Measurements from ENCODE around the gene GAREM1.

The GAREM1 gene

DNA sequence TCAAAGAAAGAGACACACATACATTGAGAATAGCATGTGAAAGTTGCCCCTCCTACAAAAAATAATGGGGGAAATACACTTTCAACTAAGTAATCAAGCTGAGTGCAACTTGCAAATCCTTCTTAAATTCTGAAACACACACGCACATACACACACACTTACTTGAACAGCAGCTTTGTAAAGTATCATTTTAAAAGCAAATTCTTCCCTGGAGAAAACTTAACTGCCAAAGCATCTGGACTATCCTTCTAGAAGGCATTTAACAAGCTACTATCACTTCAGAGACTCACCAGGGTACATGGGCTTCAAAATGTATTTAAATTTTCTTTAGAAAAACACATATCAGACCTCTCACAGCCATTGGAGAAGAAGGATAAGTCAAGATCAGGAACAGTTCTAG lies 15.3 kb downstream of the GAREM1 start:
- no peak for DNase-seq

- DNase-seq = no peak
Observed at GRCh38 chr18:32454593-32454992, 16.1 kb downstream of the GAREM1 start.

DNA sequence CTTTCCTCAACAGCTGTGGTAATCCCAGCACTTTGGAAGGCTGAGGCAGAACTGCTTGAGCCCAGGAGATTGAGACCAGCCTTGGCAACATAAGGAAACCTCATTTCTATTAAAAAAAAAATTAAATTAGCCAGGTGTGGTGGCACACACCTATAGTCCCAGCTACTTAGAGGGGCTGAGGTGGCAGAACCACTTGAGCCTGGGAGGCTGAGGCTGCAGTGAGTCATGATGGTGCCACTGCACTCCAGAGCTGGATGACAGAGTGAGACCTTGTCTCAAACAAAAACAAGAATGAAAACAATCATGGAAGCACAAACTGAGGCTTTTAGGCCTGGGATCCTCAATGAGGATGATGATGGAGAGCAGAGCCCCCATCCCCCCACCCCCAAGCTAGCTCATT lies 19.8 kb downstream of the GAREM1 start:
- DNase-seq = no peak

GRCh38 chr18:32450026-32450691 lies 20.5 kb downstream of the GAREM1 start:
- DNase-seq = no peak

DNA sequence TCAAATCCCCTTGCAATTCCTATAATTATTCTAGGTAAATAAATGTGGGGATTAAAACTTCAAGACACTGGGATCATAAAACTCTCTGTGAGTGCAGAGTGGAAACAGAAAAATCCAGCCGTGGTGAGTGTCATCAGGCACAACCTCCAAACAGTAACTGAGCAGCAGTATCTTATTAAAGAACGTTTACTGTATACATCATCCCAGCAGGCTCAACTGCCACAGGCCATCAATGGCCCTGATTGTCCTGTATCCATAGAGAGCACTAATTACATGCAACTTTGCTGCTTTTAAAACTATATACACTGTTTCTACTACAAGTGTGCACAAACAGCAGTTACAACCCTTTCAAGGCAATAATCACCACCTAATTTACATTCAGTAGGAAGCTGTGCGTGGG lies 23.9 kb downstream of the GAREM1 start:
- DNase-seq = no peak

DNA sequence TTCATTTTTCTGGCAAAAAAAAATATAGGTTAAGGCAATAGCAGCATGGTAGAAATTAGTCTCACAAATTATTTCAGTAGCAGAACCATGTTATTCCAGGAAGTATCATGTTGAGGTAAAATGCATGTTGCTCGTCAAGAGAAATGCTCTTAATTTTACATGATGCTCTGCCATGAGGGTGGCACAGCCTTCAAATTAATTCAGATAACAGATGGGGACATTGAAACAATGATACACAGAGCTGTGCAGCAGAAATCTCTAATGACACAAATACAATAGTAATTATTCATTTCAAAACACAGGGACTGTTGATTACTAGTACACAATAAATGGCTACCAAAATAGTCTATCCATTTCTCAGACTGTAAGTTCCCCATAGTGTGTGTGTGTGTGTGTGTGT lies 24.8 kb downstream of the GAREM1 start:
- DNase-seq = no peak

DNA sequence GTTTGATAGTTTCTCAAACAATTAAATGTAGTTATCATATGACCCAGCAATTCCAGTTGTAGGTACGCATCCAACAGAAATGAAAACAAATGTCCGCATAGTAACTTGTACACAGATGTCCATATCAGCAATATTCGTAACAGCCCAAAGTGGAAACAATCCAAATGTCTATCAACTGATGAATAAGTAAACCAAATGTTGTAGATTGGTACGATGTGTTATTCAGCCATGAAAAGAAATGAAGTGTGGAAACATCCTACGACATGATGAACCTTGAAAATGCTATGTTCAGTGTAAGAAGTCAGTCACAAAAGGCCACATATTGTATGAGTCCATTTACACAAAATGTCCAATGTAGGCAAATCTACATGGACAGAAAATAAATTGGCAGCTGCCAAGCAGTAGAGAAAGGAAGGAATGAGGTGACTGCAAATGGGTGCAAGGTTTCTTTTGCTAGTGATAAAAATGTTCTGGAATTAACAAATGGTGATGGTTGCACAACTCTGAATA lies 26.9 kb downstream of the GAREM1 start:
- no peak for DNase-seq

DNA sequence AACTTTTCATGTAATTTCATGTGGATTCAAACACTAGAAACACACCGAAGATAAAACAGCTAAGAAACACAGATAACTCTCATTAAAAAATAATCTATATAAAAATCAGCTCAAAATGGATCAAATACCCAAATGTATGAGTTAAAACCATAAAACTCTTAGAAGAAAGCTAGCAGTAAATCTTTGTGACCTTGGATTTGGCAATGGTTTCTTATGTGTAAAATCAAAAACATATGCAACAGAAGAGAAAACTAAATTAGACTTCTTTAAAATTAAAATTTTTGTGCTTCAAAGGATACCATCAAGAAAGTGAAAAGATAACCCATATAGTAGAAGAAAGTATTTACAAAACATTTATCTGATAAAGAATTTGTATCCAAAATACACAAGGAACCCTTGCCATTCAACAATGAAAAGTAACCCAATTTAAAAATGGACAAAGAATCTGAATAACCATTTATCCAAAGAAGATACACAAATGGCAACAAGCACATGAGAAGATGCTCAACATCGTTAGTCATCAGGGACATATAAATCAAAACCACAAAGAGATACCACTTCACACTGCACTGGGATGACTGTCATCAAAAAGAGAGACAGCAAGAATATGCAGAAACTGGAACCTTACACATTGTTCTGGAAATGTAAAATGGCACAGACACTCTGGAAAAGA lies 27.5 kb downstream of the GAREM1 start:
- no peak for DNase-seq

GRCh38 chr18:32442575-32442974 lies 28.1 kb downstream of the GAREM1 start:
- no peak for DNase-seq

- no peak for DNase-seq
Observed at GRCh38 chr18:32441533-32441932, 29.1 kb downstream of the GAREM1 start.

- DNase-seq = no peak
Observed at GRCh38 chr18:32440518-32440917, 30.2 kb downstream of the GAREM1 start.

- DNase-seq = no peak
Observed at GRCh38 chr18:32439802-32440201, 30.9 kb downstream of the GAREM1 start.

GRCh38 chr18:32439241-32439640 lies 31.4 kb downstream of the GAREM1 start:
- no peak for DNase-seq

DNA sequence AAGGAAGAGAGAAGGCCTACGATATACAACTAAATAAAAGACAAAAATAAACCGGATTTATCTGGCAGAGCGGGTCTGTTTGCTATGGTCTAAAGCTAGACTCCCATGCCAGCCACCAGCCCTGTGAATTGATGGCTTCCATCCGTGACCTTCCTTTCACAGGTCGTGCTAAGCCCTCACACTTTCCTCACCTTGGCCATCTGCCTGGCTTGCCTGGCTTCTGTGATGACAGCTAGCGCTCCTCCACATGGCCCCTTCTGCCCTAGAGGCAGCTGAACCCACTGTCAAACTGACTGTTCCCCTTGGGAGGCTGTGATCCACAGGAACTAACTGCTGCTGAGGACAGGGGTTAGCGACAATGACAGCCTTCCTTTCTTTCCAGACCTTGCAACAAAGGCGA lies 32.5 kb downstream of the GAREM1 start:
- no peak for DNase-seq

DNA sequence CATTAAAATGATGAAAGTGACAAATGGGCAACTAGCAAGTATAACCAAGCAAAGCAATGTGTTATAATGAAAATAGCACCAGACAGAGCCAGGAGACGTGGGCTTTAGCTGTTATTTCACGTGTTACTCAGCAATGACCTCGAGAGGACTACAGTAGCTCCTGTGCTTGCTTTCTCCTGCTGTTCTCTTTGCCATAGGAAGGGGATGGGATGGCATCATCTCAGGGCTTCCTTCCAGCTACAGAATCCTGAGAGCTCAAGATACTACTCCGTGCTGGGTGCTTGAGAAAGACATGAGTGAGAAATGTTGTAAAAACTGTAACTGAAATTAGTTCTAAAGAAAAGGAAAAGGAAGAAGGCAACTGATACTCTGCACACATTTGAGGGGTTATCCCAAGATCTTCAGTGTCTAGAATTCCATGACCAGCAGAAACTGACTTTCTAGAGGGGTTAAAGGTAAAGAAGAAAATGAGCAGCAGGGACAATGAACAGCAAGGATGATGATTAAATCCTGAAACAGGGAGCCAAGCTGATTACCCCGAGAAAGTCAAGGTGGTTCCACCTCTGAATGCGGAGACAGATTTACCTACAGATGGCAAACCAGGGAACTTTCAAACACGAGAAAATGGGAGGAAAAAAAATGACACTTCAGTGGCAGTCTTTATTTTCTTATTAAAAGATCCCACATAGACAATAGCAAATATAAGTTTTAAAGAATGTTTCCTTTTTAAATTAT lies 33.4 kb downstream of the GAREM1 start:
- DNase-seq = no peak

DNA sequence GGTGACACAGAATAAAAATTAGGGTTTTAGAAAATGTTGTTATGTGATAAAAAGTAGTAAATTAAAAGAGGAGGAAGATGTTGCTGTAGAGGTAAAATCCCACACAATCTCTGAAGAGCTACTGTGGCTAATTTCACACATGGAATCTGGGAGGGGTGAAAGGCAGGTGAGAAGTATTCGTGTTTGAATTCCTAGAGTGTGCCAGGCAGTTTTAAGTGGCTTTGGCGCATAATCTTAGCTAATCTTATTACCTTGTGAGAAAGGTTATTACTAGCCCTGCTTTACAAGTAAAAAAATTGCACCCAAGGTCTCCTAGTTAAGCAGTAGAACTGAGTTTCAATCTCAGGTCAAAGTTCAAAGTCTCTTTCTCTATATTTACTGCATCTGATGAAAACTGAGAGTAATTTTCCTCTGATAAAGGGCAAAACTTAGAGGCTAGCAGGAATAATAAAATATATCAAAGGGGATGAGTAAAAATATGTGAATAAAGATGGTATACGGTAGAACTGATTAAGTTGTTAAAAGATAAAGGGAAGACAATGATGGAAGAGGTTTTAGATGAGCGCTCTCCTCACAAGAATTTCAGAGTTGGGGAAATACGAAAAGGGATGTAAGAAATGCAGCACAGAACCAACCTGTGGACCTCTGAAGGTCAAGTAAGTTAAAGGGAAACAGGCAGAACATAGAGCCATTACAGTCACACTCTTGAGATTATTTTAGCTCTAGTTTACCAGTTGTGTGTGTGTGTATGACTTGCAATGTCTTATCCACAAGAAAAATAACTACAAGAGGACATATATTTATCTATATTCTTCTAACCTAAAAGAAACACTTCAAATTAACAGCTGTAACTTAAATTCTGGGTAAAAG lies 34.8 kb downstream of the GAREM1 start:
- DNase-seq = no peak

GRCh38 chr18:32431753-32432152 lies 38.9 kb downstream of the GAREM1 start:
- no peak for DNase-seq

DNA sequence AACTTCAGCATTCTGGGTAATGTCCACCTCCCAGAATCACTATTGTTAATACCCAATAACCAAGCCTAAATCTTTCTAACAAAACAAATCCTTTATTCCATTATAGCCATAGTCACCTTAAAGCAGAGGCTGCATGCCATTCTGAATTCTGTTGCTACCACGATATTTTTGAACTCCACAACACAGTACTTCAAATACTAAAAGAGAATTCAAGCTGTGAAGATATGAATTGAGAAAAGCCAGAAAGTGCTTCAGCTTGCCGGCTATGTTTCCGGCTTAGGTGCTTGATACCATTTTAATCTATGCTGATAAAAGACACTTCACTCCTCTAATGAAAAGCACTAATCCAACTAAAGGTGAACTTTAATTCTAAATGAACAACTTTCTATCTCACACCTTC lies 41.3 kb downstream of the GAREM1 start:
- DNase-seq = no peak

DNA sequence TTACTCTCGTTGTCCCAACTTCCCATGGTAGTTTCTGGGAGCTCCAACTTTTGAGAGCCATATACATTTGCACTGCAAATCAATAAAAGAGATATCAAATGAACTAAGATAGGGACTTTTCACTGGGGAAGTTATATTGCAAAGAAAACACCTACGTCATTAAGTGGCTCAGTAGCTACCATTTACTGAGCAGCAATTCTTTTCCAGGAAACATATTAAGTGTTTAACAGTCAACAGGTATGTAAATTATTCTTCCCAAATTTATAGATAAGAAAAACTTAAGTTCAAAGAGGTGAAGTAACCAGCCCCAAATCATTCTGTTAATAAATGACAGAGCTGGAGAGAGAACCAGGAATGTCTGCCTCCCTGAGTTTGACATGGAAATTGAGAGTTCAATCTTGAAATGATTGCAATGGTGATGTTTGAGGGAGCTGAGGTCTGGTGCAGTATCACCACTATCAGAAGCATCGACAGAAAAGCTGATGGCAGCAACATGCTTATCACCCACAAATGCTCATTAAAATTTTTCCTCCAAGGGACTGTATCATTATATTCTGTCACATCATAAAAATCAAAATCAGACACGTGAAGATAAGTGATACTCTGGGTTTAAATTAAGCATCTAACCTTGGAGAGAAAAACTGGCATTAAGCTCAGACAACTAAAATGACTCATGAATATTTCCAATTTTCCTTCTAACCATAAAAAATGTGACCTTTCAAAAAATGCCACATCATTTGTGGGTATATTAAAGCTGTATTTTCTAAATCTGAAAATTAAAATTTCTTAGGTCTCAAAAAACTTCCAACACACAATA lies 43.4 kb downstream of the GAREM1 start:
- DNase-seq = no peak

- DNase-seq = no peak
Observed at GRCh38 chr18:32425466-32425865, 45.2 kb downstream of the GAREM1 start.

- no peak for DNase-seq
Observed at GRCh38 chr18:32424696-32425095, 46.0 kb downstream of the GAREM1 start.
